GDM1 (cell line): Measurements from ENCODE around the gene PARP8.

Experiments
- DNase-seq: peaks from one replicate; lab custom pipeline; 2025; lab: John Stamatoyannopoulos, UW

Gene PARP8

GRCh38 chr5:50853151-50853550, 186.7 kb downstream of the PARP8 start:
- DNase-seq: peak; percentile 36

- no peak for DNase-seq
Observed at GRCh38 chr5:50854082-50854481, 187.6 kb downstream of the PARP8 start.

- no peak for DNase-seq
Observed at GRCh38 chr5:50855001-50855400, 188.6 kb downstream of the PARP8 start.

- DNase-seq: no peak
Observed at GRCh38 chr5:50856401-50857119, 190.1 kb downstream of the PARP8 start.

- no peak for DNase-seq
Observed at GRCh38 chr5:50863534-50864170, 197.2 kb downstream of the PARP8 start.

GRCh38 chr5:50864466-50864865, 198.0 kb downstream of the PARP8 start:
- DNase-seq: no peak

GRCh38 chr5:50866415-50866814, 200.0 kb downstream of the PARP8 start:
- no peak for DNase-seq

- no peak for DNase-seq
Observed at GRCh38 chr5:50867140-50867539, 200.7 kb downstream of the PARP8 start.

- DNase-seq: no peak
Observed at GRCh38 chr5:50873595-50874277, 207.3 kb downstream of the PARP8 start.

- peak; percentile 15 for DNase-seq
Observed at GRCh38 chr5:50874306-50875001, 208.0 kb downstream of the PARP8 start.

- DNase-seq: no peak
Observed at GRCh38 chr5:50875002-50875344, 208.5 kb downstream of the PARP8 start.

- DNase-seq: no peak
Observed at GRCh38 chr5:50878470-50878869, 212.0 kb downstream of the PARP8 start.

- no peak for DNase-seq
Observed at GRCh38 chr5:50881407-50881806, 215.0 kb downstream of the PARP8 start.

- DNase-seq: no peak
Observed at GRCh38 chr5:50886657-50887345, 220.4 kb downstream of the PARP8 start.

- no peak for DNase-seq
Observed at GRCh38 chr5:50887889-50888633, 221.6 kb downstream of the PARP8 start.

GRCh38 chr5:50888751-50889150, 222.3 kb downstream of the PARP8 start:
- DNase-seq: no peak

- DNase-seq: no peak
Observed at GRCh38 chr5:50889790-50890189, 223.4 kb downstream of the PARP8 start.
